ENCODE results near the gene IFNL3.

Gene IFNL3

GRCh38 chr19:39194832-39195542, 49.8 kb downstream of the IFNL3 start:
- in situ Hi-C loops (cut with HindIII; ENCODE audit: low sequenced_read_pairs) = no loop called here

DNA sequence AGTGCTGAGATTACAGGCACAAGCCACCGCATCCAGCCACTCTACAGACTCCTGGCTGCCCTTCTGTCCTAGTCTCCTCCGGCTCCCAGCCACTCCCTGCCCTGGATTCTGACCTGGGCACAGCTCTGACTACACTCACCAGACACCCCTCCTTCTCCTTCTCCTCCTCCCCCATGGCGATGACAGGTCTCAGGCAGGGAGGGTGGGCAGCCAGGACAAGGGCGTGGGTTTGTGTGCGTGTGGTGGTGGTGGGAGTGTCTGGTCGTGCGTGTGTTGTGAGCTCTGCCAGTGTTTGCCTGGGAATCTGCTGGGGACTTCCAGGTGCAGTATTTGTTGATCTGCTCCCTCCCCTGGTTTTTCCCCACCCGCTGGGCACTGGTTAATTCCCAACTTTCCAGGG, 51.0 kb downstream of the IFNL3 start:
- in situ Hi-C loops (cut with HindIII; ENCODE audit: low sequenced_read_pairs) = no loop called here

Measured in DLD1 (cell line).